KG1 (cell line): ENCODE data around the gene FRMD4B.
"Not testable (repeated sequence)": the region's sequence is repeated elsewhere in the genome, so short reads cannot be mapped to it uniquely, and the experiment has no call there.

ENCODE experiments used
- DNase-seq: peaks from one replicate; lab custom pipeline; 2025; lab: John Stamatoyannopoulos, UW

The FRMD4B gene

DNA sequence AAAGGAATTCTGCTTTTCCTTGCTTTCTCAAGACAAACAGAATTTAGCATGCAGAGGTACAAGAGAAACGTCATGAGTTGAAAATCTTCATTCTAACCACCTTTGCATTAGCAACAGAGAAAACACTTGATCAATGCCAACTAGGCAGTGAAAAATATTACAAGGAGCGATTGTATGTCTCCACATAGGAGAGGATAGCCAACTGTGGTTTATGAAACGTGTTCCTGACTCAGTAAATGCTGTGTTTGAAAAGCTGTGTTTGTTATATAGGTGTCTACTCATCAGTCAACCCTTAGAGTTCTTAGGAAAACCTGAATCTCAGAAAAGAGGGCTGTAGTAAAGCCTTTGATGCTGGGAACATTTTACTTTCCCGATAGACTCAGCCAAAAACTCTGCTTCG lies 102.4 kb downstream of the FRMD4B start:
- DNase-seq = no peak

DNA sequence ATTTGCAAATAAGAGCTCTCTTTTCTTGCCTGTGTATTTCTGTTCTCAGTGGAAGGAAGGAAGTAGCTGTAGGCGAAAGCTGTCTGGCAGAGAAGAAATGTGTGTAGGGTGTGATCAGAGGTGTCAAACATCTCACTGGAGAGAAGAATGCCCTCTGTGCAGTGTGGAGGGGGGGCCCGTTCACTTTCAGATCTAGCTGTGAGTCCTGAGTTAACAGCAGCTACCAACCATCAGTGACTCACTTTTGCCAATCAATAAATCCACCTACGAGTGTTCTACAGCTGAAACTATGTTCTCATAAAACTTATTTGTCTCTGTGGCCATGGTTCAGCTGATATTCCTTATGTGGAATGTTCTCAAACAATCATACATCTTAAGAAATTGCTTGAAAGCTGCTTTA lies 103.7 kb downstream of the FRMD4B start:
- DNase-seq = no peak

GRCh38 chr3:69277403-69277802 lies 108.5 kb downstream of the FRMD4B start:
- DNase-seq = not testable (repeated sequence)

DNA sequence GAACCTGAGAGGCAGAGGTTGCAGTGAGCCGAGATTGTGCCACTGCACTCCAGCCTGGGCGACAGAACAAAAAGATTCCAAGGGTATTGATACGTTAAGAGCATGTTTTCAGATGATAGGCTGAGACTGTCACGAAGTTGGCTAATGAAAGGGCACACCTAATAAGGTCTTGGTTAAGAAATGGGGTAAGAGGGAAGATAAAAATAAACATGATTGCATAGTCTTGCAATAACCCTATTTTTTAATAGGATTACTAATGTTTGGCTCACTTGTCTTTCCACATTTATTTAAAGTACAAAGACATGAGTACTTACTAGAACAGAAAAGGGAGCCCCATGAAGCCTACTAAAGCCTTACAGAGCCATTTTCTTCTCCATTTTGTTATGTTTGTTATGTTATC lies 109.0 kb downstream of the FRMD4B start:
- no peak for DNase-seq

DNA sequence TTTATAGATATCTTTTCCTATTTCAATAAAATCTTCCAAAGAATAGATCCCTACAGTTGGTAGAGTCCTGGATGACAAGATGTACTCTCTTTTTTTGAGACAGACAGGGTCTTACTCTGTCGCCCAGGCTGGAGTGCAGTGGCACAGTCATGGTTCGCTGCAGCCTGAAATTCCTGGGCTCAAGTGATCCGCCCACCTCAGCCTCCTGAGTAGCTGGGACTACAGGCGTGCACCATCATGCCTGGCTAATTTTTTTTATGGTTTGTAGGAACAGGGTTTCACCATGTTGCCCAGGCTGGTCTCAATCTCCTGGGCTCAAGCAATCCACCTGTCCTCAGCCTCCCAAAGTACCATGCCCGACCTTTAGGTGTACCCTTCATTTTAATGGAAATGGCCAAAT lies 109.7 kb downstream of the FRMD4B start:
- not testable (repeated sequence) for DNase-seq

GRCh38 chr3:69273896-69274295 lies 112.0 kb downstream of the FRMD4B start:
- no peak for DNase-seq

DNA sequence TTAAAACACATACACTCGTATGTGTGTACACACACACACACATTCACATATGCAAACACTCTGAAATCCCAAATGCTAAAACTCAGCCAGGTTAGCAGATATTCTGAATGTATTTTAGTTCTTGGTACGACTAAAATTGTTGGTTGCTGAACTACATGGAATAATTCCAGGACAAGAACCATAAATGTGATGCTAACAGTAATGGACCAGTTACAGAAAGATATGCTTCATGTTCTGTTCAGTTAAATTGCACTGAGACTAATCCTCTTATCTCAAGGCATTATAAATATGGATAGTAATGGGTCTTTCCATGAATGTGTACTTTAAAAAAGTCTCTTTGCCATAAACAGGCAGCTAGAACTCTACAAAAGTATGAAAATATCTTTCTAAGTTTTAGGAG lies 113.3 kb downstream of the FRMD4B start:
- DNase-seq = no peak

- no peak for DNase-seq
Observed at GRCh38 chr3:69271098-69271497, 114.8 kb downstream of the FRMD4B start.

- no peak for DNase-seq
Observed at GRCh38 chr3:69266585-69266984, 119.3 kb downstream of the FRMD4B start.

DNA sequence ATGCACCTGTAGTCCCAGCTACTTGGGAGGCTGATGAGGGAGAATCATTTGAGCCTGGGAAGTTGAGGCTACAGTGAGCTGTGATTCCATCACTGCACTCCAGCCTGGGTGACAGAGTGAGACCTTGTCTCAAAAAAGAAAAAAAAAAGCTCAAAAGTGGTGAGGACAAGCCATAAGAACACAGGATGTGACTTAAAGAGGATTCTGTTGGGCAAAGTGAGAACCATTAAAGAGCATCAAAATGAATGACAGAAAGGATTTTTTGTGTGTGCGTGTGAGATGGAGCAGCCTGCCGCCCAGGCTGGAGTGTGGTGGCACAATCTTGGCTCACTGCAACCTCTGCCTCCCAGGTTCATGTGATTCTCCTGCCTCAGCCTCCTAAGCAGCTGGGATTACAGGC lies 119.8 kb downstream of the FRMD4B start:
- not testable (repeated sequence) for DNase-seq

DNA sequence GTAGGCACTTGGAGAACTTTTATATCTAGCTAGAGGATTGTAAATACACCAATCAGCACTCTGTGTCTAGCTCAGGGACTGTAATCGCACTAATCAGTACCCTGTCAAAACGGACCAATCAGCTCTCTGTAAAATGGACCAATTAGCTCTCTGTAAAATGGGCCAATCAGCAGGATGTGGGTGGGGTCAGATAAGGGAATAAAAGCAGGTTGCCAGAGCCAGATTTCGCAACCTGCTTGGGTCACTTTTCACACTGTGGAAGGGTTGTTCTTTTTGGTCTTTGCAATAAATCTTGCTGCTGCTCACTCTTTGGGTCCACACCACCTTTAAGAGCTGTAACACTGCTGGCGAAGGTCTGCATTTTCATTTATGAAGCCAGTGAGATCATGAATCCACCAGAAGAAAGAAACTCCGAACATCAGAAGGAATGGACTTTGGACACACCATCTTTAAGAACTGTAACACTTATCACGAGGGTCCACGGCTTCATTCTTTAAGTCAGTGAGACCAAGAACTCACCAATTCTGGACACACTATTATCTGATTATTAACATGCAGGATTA lies 125.0 kb downstream of the FRMD4B start:
- not testable (repeated sequence) for DNase-seq

DNA sequence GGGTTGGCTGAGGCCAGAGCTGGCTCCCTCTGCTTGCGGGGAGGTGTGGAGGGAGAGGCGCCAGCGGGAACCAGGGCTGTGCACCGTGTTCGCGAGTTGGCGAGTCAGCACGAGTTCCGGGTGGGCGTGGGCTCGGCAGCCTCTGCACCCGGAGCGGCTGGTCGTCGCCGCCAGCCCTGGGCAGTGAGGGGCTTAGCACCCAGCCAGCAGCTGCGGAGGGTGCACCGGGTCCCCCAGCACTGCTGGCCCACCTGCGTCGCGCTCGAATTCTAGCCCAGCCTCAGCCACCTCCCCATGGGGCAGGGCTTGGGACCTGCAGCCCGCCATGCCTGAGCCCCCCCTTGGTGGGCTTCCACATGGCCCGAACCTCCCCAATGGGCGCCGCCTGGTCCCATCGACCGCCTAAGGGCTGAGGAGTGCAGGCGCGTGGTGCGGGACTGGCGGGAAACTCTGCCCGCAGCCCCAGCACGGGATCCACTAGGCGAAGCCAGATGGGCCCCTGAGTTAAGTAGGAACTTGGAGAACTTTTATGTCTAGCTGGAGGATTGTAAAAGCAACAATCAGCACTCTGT lies 125.6 kb downstream of the FRMD4B start:
- DNase-seq = no peak

DNA sequence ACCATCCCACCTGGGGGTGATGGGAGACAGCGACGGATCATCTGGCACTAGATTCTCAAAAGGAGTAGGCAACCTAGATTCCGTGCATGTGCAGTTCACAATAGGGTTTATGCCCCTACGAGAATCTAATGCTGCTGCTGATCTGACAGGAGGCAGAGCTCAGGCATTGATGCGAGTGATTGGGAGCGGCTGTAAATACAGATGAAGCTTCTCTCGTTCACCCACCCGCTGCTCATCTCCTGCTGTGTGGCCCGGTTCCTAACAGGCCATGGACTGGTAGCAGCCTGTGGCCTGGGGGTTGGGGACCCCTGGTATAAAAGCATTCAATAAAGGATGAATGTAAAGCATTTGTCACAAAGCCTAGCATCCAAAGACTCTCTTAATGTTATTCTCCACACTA lies 126.8 kb downstream of the FRMD4B start:
- DNase-seq = no peak

- no peak for DNase-seq
Observed at GRCh38 chr3:69255928-69256327, 130.0 kb downstream of the FRMD4B start.

- no peak for DNase-seq
Observed at GRCh38 chr3:69254351-69254750, 131.5 kb downstream of the FRMD4B start.

GRCh38 chr3:69252631-69253030 lies 133.3 kb downstream of the FRMD4B start:
- DNase-seq = no peak

GRCh38 chr3:69252141-69252540 lies 133.7 kb downstream of the FRMD4B start:
- no peak for DNase-seq

- DNase-seq = no peak
Observed at GRCh38 chr3:69251078-69251805, 134.6 kb downstream of the FRMD4B start.

DNA sequence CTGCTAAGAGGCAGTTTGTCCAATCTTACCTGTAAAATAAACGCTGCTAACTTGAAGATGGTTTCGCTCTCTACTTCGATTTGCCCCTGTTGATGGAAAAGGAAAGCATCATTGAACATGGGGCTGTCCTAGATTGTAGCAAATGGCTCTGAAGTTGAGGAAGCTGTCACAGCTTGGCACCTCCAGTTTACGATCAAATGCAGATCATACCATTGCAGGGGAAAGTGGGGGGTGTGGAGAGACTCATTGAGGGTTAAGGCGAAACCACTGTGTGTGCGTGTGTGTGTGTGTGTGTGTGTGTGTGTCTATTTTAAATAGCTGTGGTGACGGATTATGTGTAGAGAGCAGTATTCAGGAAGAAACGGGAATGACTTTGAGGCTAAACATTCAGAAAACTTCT lies 135.9 kb downstream of the FRMD4B start:
- DNase-seq = no peak

GRCh38 chr3:69249001-69249400 lies 136.9 kb downstream of the FRMD4B start:
- no peak for DNase-seq

- DNase-seq = no peak
Observed at GRCh38 chr3:69248436-69248835, 137.5 kb downstream of the FRMD4B start.

- no peak for DNase-seq
Observed at GRCh38 chr3:69246612-69247011, 139.3 kb downstream of the FRMD4B start.

DNA sequence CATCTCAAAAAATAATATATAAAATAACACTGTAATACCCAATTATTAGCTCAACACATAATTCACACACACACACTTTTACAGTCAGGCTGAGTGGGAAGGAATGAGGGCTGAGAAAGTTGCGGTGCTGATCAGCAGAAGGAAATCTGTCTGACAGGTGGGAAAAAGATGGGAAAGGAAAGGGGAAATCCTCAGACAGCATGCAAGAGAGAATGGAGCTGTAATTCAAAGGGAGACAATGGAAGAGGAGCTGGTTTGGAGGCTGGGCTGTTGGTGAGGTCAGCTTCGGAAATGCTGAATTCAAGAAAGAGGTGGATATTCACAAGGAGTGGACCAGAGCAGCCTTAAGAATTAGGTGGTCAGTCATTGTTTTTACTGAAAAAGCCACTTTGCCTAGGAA lies 141.8 kb downstream of the FRMD4B start:
- no peak for DNase-seq

- no peak for DNase-seq
Observed at GRCh38 chr3:69241769-69242168, 144.1 kb downstream of the FRMD4B start.
